Measurements from ENCODE around the gene UNC45B.
A peak's percentile ranks its signal among the peaks of the same experiment; 100 is the strongest.

The UNC45B gene

GRCh38 chr17:35116845-35117244 lies 30.8 kb upstream of the UNC45B start:
- no peak for DNase-seq (ENCODE audit: low read depth)
- no peak for TF ChIP-seq CTCF (IDR thresholded peaks at IDR 0.05; ENCODE audit: low read depth, low read length, missing control alignments)
- H3K4me3 ChIP-seq (ENCODE audit: low read depth, low read length), result no peak overlapping the region

GRCh38 chr17:35117984-35118383 lies 29.6 kb upstream of the UNC45B start:
- DNase-seq (ENCODE audit: low read depth), result no peak
- H3K4me3 ChIP-seq (ENCODE audit: low read depth, low read length), result peak overlapping the region; percentile 97; the same call in 1 of the 2 replicates
- TF ChIP-seq CTCF (IDR thresholded peaks at IDR 0.05; ENCODE audit: low read depth, low read length, missing control alignments), result peak; percentile 59

GRCh38 chr17:35119370-35120165 lies 28.0 kb upstream of the UNC45B start, which contains the start of gene RAD51D:
RAD51D (minus strand) TSS chr17:35119860; CDS start chr17:35119613, 247 bp downstream.
- peak; percentile 84 for TF ChIP-seq CTCF (IDR thresholded peaks at IDR 0.05; ENCODE audit: low read depth, low read length, missing control alignments)
- peak within 1 kb of the TSS; percentile 97 for H3K4me3 ChIP-seq (ENCODE audit: low read depth, low read length)
- no peak for DNase-seq (ENCODE audit: low read depth)

DNA sequence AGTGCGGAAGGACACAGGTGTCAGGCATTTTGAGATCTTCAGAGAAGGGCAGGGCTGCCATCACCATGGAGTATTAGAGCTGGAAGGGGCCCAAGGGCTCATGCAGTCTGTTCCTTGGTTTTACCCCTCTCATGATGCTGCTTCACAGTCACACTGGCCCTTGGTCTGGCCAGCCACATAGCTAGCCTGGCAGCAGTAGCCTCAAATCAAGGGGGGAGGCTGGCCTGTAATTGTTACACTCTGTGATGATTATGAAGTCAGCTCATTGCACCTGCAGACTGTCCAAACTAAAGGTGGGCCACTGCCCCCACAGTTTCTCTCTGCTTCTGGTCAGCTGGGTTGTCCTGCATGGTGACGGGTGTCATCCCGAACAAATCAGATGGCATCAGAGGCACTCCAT lies 26.3 kb upstream of the UNC45B start, which contains the start of gene FNDC8:
FNDC8 (plus strand) TSS at position 301 of the 400 bp plus-strand sequence; CDS start at position 380, 79 bp downstream.
- no peak for TF ChIP-seq CTCF (IDR thresholded peaks at IDR 0.05; ENCODE audit: low read depth, low read length, missing control alignments)
- DNase-seq (ENCODE audit: low read depth), result no peak

DNA sequence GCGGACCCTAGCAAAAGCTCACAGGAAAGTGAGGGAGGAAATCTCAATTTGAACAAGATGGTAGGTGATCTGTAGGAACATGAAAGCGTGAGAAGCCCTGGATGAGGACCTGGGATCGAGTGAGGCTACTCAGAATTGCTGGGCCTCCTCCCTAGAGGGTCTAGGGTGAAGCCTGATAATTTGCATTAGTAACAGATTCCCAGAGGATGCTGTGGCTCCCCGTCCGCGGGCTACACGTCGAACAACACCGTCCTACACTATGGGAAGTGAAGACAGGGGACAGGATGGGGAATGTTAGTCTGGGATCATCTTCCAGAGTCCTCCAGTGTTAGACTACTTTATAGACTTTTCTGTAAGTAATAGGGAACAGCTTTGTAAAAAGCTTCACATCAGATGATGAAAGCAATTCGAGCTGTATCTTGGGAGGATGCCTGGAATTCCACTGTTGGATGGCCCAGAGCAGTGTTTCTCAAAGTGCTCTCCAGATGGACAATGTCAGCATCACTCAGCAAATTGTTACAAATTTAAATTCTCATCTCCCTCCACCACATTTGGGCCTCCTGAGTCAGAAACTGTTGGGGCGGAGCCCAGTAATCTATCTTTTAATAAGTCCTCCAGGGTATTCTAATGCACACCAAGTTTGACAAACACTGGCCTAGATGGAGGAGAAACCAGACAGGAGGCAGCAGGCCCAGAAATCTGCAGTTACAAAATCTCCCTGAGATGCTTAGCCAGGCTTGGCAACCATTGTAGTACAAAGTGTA lies 19.7 kb upstream of the UNC45B start:
- DNase-seq (ENCODE audit: low read depth), result no peak
- no peak overlapping the region for H3K4me3 ChIP-seq (ENCODE audit: low read depth, low read length)
- TF ChIP-seq CTCF (IDR thresholded peaks at IDR 0.05; ENCODE audit: low read depth, low read length, missing control alignments), result no peak

More for the DNA sequence above, 26.3 kb upstream of the UNC45B start, which contains the start of gene FNDC8:
- H3K4me3 ChIP-seq (ENCODE audit: low read depth, low read length), result no peak within 1 kb of the TSS

GRCh38 chr17:35129154-35129972 lies 18.3 kb upstream of the UNC45B start:
- no peak for DNase-seq (ENCODE audit: low read depth)
- TF ChIP-seq CTCF (IDR thresholded peaks at IDR 0.05; ENCODE audit: low read depth, low read length, missing control alignments), result no peak
- H3K4me3 ChIP-seq (ENCODE audit: low read depth, low read length), result no peak overlapping the region

All from GM12864 (cell line).